Osteoblast (primary cell): ENCODE data around the gene ACAD8. TPM values are rescaled to one million over a fixed set of nuclear protein-coding genes. Genes with fewer than 3 reads are reported as not detected.

Experiments used
- DNase-seq: peaks from one replicate; pipeline ENCODE4 v3.0.0; 2011; ENCODE audit warnings: low spot score, mixed read lengths; ENCODE audit not compliant: insufficient read length; ENCODE audit errors: missing footprints
- H2AFZ ChIP-seq: 2 replicates; pipeline ENCODE4 v1.6.0; 2011; ENCODE audit warnings: mild to moderate bottlenecking, low read length
- H3K27ac ChIP-seq: 2 replicates; pipeline ENCODE4 v1.5.1; 2011; ENCODE audit warnings: mild to moderate bottlenecking, low read depth, low read length, moderate library complexity
- H3K27me3 ChIP-seq: 2 replicates; pipeline ENCODE4 v1.6.0; 2012; ENCODE audit warnings: mild to moderate bottlenecking, control low read depth, inconsistent platforms, low read length, moderate library complexity; ENCODE audit not compliant: insufficient read depth
- H3K36me3 ChIP-seq: 2 replicates; pipeline ENCODE4 v1.5.1; 2011; ENCODE audit warnings: mild to moderate bottlenecking, low read length, control low read depth, moderate library complexity; ENCODE audit not compliant: insufficient read depth
- H3K4me1 ChIP-seq: 2 replicates; pipeline ENCODE4 v1.5.1; 2011; ENCODE audit warnings: mild to moderate bottlenecking, low read length, control low read depth, moderate library complexity; ENCODE audit not compliant: insufficient read depth
- H3K4me2 ChIP-seq: 2 replicates; pipeline ENCODE4 v1.6.0; 2011; ENCODE audit warnings: mild to moderate bottlenecking, low read length; ENCODE audit not compliant: insufficient read depth
- H3K4me3 ChIP-seq: fragments of 200-600 bp; sonication (generic); 3 replicates; pipeline ENCODE4 v1.5.1; 2012; ENCODE audit warnings: mild to moderate bottlenecking, low read length, inconsistent platforms; ENCODE audit not compliant: insufficient read depth
- H3K79me2 ChIP-seq: 2 replicates; pipeline ENCODE4 v1.6.0; 2012; ENCODE audit warnings: mild to moderate bottlenecking, low read length, control low read depth, inconsistent platforms; ENCODE audit not compliant: insufficient read depth
- H3K9me3 ChIP-seq: 2 replicates; pipeline ENCODE4 v1.5.1; 2011; ENCODE audit warnings: low read depth, low read length, control low read depth
- H4K20me1 ChIP-seq: 2 replicates; pipeline ENCODE4 v1.6.0; 2012; ENCODE audit warnings: mild to moderate bottlenecking, low read length, control low read depth; ENCODE audit not compliant: insufficient read depth
- total RNA-seq: library from RNA; depleted of rRNA; stranded (reverse); fragments of >200 nt; gene quantifications from 2 replicates; pipeline ENCODE4 v1.2.3, GENCODE V29; 2012
- TF ChIP-seq, protein P1 (sequence below): IDR thresholded peaks from 2 replicates; pipeline ENCODE4 v1.5.1; 2011; ENCODE audit warnings: mild to moderate bottlenecking, low read depth, low read length, moderate library complexity; ENCODE audit errors: extremely low read depth

Gene ACAD8
- total RNA-seq, 1 donor = 17.7 TPM

DNA sequence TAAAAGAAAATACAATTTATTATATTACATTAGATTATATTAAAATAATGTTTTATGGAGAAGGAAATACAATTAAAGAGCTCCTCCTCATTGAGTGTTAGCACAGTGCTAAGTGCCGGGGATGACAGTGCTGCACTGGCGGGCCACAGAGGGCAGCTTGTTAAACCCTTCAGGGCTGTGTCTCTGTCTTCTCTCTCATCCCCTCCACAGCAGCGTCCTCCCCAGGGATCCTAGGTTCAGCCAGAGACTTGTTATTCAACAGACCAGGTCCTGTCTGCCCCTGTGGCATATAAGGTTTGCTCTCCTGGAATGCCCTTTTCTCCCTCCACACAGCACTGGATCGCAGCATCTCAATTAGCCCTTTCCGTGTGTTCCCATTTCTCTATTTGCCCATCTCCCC is 14.4 kb upstream of the ACAD8 start:
- Histone ChIP-seq H3K4me2 (no peak overlapping the region), H3K36me3 (peaks cover 42% of the 10 kb centered on the region), H3K79me2 (peaks cover 12% of the 10 kb centered on the region), H3K4me3 (no peak overlapping the region), H3K27ac (no peak overlapping the region), H2AFZ (no peak overlapping the region), H3K9me3 (no peaks in the 10 kb centered on the region), H3K27me3 (no peaks in the 10 kb centered on the region), H4K20me1 (peaks cover 14% of the 10 kb centered on the region), H3K4me1 (no peaks in the 10 kb centered on the region)
- DNase-seq = no peak
- TF ChIP-seq, protein P1, sequence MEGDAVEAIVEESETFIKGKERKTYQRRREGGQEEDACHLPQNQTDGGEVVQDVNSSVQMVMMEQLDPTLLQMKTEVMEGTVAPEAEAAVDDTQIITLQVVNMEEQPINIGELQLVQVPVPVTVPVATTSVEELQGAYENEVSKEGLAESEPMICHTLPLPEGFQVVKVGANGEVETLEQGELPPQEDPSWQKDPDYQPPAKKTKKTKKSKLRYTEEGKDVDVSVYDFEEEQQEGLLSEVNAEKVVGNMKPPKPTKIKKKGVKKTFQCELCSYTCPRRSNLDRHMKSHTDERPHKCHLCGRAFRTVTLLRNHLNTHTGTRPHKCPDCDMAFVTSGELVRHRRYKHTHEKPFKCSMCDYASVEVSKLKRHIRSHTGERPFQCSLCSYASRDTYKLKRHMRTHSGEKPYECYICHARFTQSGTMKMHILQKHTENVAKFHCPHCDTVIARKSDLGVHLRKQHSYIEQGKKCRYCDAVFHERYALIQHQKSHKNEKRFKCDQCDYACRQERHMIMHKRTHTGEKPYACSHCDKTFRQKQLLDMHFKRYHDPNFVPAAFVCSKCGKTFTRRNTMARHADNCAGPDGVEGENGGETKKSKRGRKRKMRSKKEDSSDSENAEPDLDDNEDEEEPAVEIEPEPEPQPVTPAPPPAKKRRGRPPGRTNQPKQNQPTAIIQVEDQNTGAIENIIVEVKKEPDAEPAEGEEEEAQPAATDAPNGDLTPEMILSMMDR = no peak

DNA sequence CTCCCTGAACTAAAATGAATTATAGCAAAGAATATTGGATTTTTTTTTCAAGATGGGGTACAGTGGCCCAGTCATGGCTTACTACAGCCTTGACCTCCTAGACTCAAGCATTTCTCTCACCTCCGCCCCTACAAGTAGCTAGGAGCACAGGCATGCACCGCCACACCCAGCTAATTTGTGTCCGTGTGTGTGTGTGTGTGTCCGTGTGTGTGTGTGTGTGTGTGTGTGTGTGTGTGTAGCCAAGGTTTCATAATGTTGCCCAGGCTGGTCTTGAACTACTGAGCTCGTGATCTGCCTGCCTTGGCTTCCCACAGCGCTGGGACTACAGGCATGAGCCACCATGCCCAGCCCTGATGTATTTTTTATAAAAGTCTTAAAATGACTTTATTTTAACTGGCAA is 12.8 kb upstream of the ACAD8 start:
- no peak overlapping the region for H2AFZ ChIP-seq
- no peaks in the 10 kb centered on the region for H3K4me1 ChIP-seq
- H3K27ac ChIP-seq = no peak overlapping the region
- peaks cover 49% of the 10 kb centered on the region for H3K36me3 ChIP-seq
- H3K79me2 ChIP-seq = no peaks in the 10 kb centered on the region
- no peaks in the 10 kb centered on the region for H3K27me3 ChIP-seq
- no peak for DNase-seq
- H3K9me3 ChIP-seq = no peaks in the 10 kb centered on the region
- no peak overlapping the region for H3K4me2 ChIP-seq
- no peak overlapping the region for H3K4me3 ChIP-seq
- H4K20me1 ChIP-seq = peaks cover 6% of the 10 kb centered on the region
- TF ChIP-seq, protein P1 = no peak

DNA sequence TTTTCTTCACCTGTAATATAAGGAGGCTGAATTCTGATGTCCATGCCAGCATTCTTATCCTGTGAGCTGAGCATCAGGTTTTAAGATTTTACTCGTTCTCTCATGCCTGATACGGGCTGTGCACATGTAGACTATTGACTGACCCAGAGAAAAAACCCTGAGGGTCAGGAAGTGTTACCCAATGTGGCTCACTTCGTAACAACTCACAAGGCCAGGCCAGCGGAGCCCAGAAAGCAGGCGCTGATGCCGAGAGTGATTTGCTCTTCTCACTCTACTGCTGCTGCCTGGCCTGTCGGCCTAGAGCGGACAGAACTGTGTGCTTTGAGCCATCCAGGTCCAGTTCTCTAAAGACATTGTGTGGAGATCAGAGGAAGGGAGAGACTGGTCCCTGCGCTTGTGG is 11.0 kb upstream of the ACAD8 start:
- DNase-seq = no peak

DNA sequence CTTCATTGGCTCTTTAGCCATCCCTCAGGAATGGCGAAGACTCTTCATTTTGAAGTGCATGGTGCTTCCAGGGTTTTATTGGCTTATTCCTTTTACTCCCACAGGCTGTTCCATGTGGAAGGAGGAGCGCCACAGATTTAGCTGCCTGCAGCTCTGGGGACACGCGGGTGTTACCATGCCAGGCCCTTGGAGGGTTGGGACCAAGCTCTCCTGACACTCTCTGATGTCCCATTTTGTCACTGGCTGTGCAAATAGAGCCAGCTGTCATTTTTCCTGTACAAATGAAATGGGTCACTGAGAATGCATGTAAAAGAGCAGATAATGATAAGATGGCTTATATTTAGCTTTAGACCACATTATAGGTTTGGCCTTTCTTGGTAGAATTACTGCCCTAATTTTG is 9.5 kb upstream of the ACAD8 start:
- TF ChIP-seq, protein P1 = no peak
- Histone ChIP-seq H3K4me3 (no peak overlapping the region), H4K20me1 (peaks cover 5% of the 10 kb centered on the region), H3K4me1 (no peaks in the 10 kb centered on the region), H3K36me3 (peaks cover 78% of the 10 kb centered on the region), H3K27ac (no peak overlapping the region), H3K4me2 (no peak overlapping the region), H3K9me3 (no peaks in the 10 kb centered on the region), H3K79me2 (no peaks in the 10 kb centered on the region), H3K27me3 (no peaks in the 10 kb centered on the region), H2AFZ (no peak overlapping the region)
- DNase-seq = no peak

More for the DNA sequence above, 11.0 kb upstream of the ACAD8 start:
- Histone ChIP-seq H3K36me3 (peaks cover 65% of the 10 kb centered on the region), H4K20me1 (peaks cover 6% of the 10 kb centered on the region), H3K79me2 (no peaks in the 10 kb centered on the region), H3K4me3 (no peak overlapping the region), H3K27ac (no peak overlapping the region), H2AFZ (no peak overlapping the region), H3K9me3 (no peaks in the 10 kb centered on the region), H3K27me3 (no peaks in the 10 kb centered on the region), H3K4me2 (no peak overlapping the region), H3K4me1 (no peaks in the 10 kb centered on the region)
- TF ChIP-seq, protein P1 = no peak
